Neural crest cell (in vitro differentiated cells): Measurements from ENCODE around the gene ZBTB38. TPM values are rescaled to one million over a fixed set of nuclear protein-coding genes. Genes with fewer than 3 reads are reported as not detected.

ENCODE experiments used
- DNase-seq: peaks from one replicate; pipeline ENCODE4 v3.0.0; 2021; ENCODE audit warnings: low read depth, mixed read lengths, low spot score
- H3K27ac Mint-ChIP-seq: one replicate; pipeline ENCODE4 v1.8.0; 2021; ENCODE audit warnings: mild to moderate bottlenecking, mixed read lengths; ENCODE audit not compliant: unreplicated experiment
- H3K27me3 Mint-ChIP-seq: 2 replicates; pipeline ENCODE4 v1.8.0; 2021; ENCODE audit warnings: low read depth, mild to moderate bottlenecking, mixed read lengths
- H3K36me3 Mint-ChIP-seq: 2 replicates; pipeline ENCODE4 v1.8.0; 2021; ENCODE audit warnings: low read depth, mild to moderate bottlenecking, mixed read lengths
- H3K4me1 Mint-ChIP-seq: 2 replicates; pipeline ENCODE4 v1.8.0; 2021; ENCODE audit warnings: mixed read lengths
- H3K4me3 Mint-ChIP-seq: one replicate; pipeline ENCODE4 v1.8.0; 2021; ENCODE audit warnings: mild to moderate bottlenecking, mixed read lengths
- H3K9me3 Mint-ChIP-seq: 2 replicates; pipeline ENCODE4 v1.8.0; 2021; ENCODE audit warnings: mixed read lengths
- total RNA-seq: library from RNA; stranded (reverse); gene quantifications from 2 replicates; pipeline ENCODE4 v1.2.1, GENCODE V29; 2021
- TF ChIP-seq, protein P1 (sequence below): fragments of 200-600 bp; sonication (generic); conservative IDR thresholded peaks from 2 replicates; pipeline ENCODE4 v1.5.0; 2021; ENCODE audit warnings: antibody characterized with exemption, mild to moderate bottlenecking

Gene ZBTB38
- total RNA-seq, 1 donor from 2014 or later = 27.9 TPM

DNA sequence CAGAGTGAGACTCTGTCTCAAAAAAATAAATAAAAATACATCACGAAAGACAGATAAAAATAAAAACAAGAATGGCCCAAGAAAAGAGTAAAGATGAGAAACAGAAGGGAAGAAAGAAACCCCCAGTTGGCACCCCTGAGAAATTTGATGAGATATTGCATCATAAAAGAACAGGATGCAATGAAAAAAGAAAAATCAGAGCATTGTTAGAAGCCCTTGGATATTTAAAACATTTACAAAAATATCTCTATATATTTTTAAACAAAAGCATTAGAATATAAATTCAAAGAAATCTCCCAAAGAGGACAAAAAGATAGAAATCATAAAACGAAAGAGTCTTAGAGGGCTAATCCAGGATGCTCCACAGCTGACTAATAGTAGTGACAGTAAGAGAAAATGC, 18.6 kb upstream of the ZBTB38 start:
- Mint-ChIP-seq H3K4me3 (no peak overlapping the region), H3K9me3 (no peaks in the 10 kb centered on the region), H3K36me3 (no peaks in the 10 kb centered on the region), H3K27me3 (peaks cover 3% of the 10 kb centered on the region), H3K4me1 (peaks cover 7% of the 10 kb centered on the region), H3K27ac (no peak overlapping the region)
- TF ChIP-seq, protein P1, sequence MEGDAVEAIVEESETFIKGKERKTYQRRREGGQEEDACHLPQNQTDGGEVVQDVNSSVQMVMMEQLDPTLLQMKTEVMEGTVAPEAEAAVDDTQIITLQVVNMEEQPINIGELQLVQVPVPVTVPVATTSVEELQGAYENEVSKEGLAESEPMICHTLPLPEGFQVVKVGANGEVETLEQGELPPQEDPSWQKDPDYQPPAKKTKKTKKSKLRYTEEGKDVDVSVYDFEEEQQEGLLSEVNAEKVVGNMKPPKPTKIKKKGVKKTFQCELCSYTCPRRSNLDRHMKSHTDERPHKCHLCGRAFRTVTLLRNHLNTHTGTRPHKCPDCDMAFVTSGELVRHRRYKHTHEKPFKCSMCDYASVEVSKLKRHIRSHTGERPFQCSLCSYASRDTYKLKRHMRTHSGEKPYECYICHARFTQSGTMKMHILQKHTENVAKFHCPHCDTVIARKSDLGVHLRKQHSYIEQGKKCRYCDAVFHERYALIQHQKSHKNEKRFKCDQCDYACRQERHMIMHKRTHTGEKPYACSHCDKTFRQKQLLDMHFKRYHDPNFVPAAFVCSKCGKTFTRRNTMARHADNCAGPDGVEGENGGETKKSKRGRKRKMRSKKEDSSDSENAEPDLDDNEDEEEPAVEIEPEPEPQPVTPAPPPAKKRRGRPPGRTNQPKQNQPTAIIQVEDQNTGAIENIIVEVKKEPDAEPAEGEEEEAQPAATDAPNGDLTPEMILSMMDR = no peak
- no peak for DNase-seq

- no peak for DNase-seq
- Mint-ChIP-seq H3K4me1 (peaks cover 9% of the 10 kb centered on the region), H3K36me3 (no peaks in the 10 kb centered on the region), H3K4me3 (no peak overlapping the region), H3K27me3 (peaks cover 3% of the 10 kb centered on the region), H3K9me3 (no peaks in the 10 kb centered on the region), H3K27ac (no peak overlapping the region)
- TF ChIP-seq, protein P1 = no peak
Observed at GRCh38 chr3:141350666-141351065, 17.6 kb upstream of the ZBTB38 start.

- no peak overlapping the region for H3K27ac Mint-ChIP-seq
- H3K4me3 Mint-ChIP-seq = no peak overlapping the region
- H3K4me1 Mint-ChIP-seq = peaks cover 6% of the 10 kb centered on the region
- peaks cover 3% of the 10 kb centered on the region for H3K27me3 Mint-ChIP-seq
- H3K36me3 Mint-ChIP-seq = no peaks in the 10 kb centered on the region
- TF ChIP-seq, protein P1 = no peak
- no peaks in the 10 kb centered on the region for H3K9me3 Mint-ChIP-seq
- DNase-seq = no peak
Observed at GRCh38 chr3:141352262-141352984, 15.9 kb upstream of the ZBTB38 start.

GRCh38 chr3:141353652-141354495, 14.4 kb upstream of the ZBTB38 start:
- H3K36me3 Mint-ChIP-seq = no peaks in the 10 kb centered on the region
- peaks cover 6% of the 10 kb centered on the region for H3K4me1 Mint-ChIP-seq
- TF ChIP-seq, protein P1 = no peak
- peaks cover 3% of the 10 kb centered on the region for H3K27me3 Mint-ChIP-seq
- no peak for DNase-seq
- H3K9me3 Mint-ChIP-seq = no peaks in the 10 kb centered on the region
- no peak overlapping the region for H3K4me3 Mint-ChIP-seq
- H3K27ac Mint-ChIP-seq = no peak overlapping the region

DNA sequence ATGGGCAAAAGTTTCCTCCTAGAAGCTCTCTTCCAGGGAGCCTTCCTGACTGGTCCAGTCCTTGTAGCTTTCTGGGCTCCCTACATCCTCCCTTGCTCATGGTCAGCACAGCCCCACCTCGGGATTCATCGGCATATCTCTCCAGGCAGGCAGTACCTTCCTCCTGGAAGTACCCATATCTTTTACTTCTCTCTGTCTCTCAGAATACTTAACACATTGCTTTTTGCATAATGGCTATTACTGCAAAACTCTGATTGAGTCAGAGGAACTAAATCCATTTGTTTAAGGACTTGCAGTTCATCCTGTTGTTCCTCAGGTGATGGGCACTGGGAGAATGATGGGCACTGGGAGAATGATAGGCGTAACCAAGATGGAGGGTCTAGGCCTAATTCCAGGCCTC, 13.8 kb upstream of the ZBTB38 start:
- H3K4me3 Mint-ChIP-seq = no peak overlapping the region
- no peaks in the 10 kb centered on the region for H3K36me3 Mint-ChIP-seq
- no peaks in the 10 kb centered on the region for H3K9me3 Mint-ChIP-seq
- H3K27me3 Mint-ChIP-seq = peaks cover 3% of the 10 kb centered on the region
- H3K27ac Mint-ChIP-seq = no peak overlapping the region
- TF ChIP-seq, protein P1 = no peak
- DNase-seq = no peak
- H3K4me1 Mint-ChIP-seq = peaks cover 6% of the 10 kb centered on the region
